HG02610 (cell line): Measurements from ENCODE around the gene CCDC33.

Source experiments
- ATAC-seq: cut with Tn5 transposase; IDR thresholded peaks from one replicate; pipeline ENCODE4 v1.9.1; 2021; ENCODE audit warnings: mild to moderate bottlenecking, moderate library complexity; ENCODE audit not compliant: unreplicated experiment

CCDC33 gene

GRCh38 chr15:74208496-74208895, 27.6 kb upstream of the CCDC33 start:
- no peak for ATAC-seq

GRCh38 chr15:74208901-74209559, 27.1 kb upstream of the CCDC33 start:
- ATAC-seq, result no peak

- ATAC-seq, result no peak
These were observed 26.6 kb upstream of the CCDC33 start for GRCh38 chr15:74209560-74209958.

- no peak for ATAC-seq
These were observed 26.0 kb upstream of the CCDC33 start for GRCh38 chr15:74209997-74210671.

GRCh38 chr15:74210729-74211128, 25.4 kb upstream of the CCDC33 start:
- no peak for ATAC-seq

GRCh38 chr15:74211656-74212055, 24.5 kb upstream of the CCDC33 start:
- ATAC-seq, result no peak

GRCh38 chr15:74212494-74212893, 23.6 kb upstream of the CCDC33 start:
- ATAC-seq, result no peak

- no peak for ATAC-seq
These were observed 22.3 kb upstream of the CCDC33 start for GRCh38 chr15:74213858-74214284.

GRCh38 chr15:74214324-74215021, 21.7 kb upstream of the CCDC33 start:
- ATAC-seq, result no peak

GRCh38 chr15:74215958-74216357, 20.2 kb upstream of the CCDC33 start:
- ATAC-seq, result no peak

- ATAC-seq, result no peak
These were observed 19.2 kb upstream of the CCDC33 start for GRCh38 chr15:74216949-74217348.

GRCh38 chr15:74217907-74218885, 17.9 kb upstream of the CCDC33 start:
- no peak for ATAC-seq

GRCh38 chr15:74220475-74221248, 15.5 kb upstream of the CCDC33 start:
- ATAC-seq, result no peak

- ATAC-seq, result no peak
These were observed 14.5 kb upstream of the CCDC33 start for GRCh38 chr15:74221399-74222239.

- no peak for ATAC-seq
These were observed 13.6 kb upstream of the CCDC33 start for GRCh38 chr15:74222240-74223119.

GRCh38 chr15:74225928-74226327, 10.2 kb upstream of the CCDC33 start:
- no peak for ATAC-seq

- ATAC-seq, result no peak
These were observed 9.2 kb upstream of the CCDC33 start for GRCh38 chr15:74226761-74227540.
